Sigmoid colon (tissue), 7 donors: ENCODE data around the gene PRXL2B. TPM values are rescaled to one million over a fixed set of nuclear protein-coding genes. Genes with fewer than 3 reads are reported as not detected.
"Not testable (repeated sequence)": the region's sequence is repeated elsewhere in the genome, so short reads cannot be mapped to it uniquely, and the experiment has no call there.

Source experiments
- DNase-seq: peaks from one replicate; pipeline ENCODE4 v3.0.0-alpha.2; 2019
- H3K27ac ChIP-seq, 4 donors: fragments of 200-600 bp; sonication (generic); one replicate each; pipeline ENCODE4 v1.5.1; 2016 to 2019; ENCODE audit warnings: mild to moderate bottlenecking in 1 of 4
- H3K27me3 ChIP-seq, 3 donors: fragments of 200-600 bp; sonication (generic); one replicate each; pipeline ENCODE4 v1.5.1; 2019; ENCODE audit warnings: mild to moderate bottlenecking in 1 of 3
- H3K36me3 ChIP-seq, 4 donors: fragments of 200-600 bp; sonication (generic); one replicate each; pipeline ENCODE4 v1.5.1; 2016 to 2019
- H3K4me1 ChIP-seq, 4 donors: fragments of 200-600 bp; sonication (generic); one replicate each; pipeline ENCODE4 v1.5.1; 2017 to 2019
- H3K4me3 ChIP-seq, 4 donors: fragments of 200-600 bp; sonication (generic); one replicate each; pipeline ENCODE4 v1.5.1; 2017 to 2019; ENCODE audit warnings: mild to moderate bottlenecking in 2 of 4, moderate library complexity in 1 of 4
- H3K9me3 ChIP-seq, 4 donors: fragments of 200-600 bp in 3 of 4; sonication (generic) in 3 of 4; one replicate each; pipeline versions ENCODE4 v1.5.1 to v1.6.1; 2013 to 2019
- EP300 ChIP-seq, 4 donors: sonication (generic); formaldehyde crosslinking; IDR thresholded peaks; one replicate each; pipeline ENCODE4 v1.6.1; 2017; ENCODE audit warnings: antibody characterized with exemption in 4 of 4
- POLR2A ChIP-seq, 2 donors: fragments of 450-650 bp; IDR thresholded peaks; one replicate each; pipeline ENCODE4 v1.6.1; 2016; ENCODE audit warnings: antibody characterized with exemption in 2 of 2, mild to moderate bottlenecking in 2 of 2, moderate library complexity in 2 of 2
- POLR2AphosphoS5 ChIP-seq, 4 donors: sonication (generic); formaldehyde crosslinking; IDR thresholded peaks; one replicate each; pipeline ENCODE4 v1.6.1; 2017; ENCODE audit warnings: antibody characterized with exemption in 4 of 4
- WGBS, 2 donors: extraction: QIAGEN DNeasy Blood & Tissue Kit; methylation state at CpG; one replicate each; pipeline ENCODE4 v1.1.7; 2013; 5-methylcytosine and 5-hydroxymethylcytosine counted together
- intact Hi-C: fragments of 100-400 bp; cut with DNase I; formaldehyde crosslinking; loops from one replicate; pipeline ENCODE4 v1.15.1; 2023
- polyA plus RNA-seq, 3 donors: library from polyadenylated mRNA; stranded (reverse); fragments of 200-250 nt; gene quantifications; one replicate each; pipeline ENCODE4 v1.2.3, GENCODE V29; 2013
- total RNA-seq, 4 donors: library from RNA; depleted of rRNA; stranded (reverse); fragments of >200 nt; gene quantifications; one replicate each; pipeline ENCODE4 v1.1.0, GENCODE V29; 2016
- TF ChIP-seq, protein P1 (sequence below), 4 experiments: fragments of 450-650 bp in 3 of 4; fragments of 200-600 bp in 1 of 4; IDR thresholded peaks; one replicate each; pipeline ENCODE4 v1.5.1; 2016 to 2019; ENCODE audit warnings: antibody characterized with exemption in 4 of 4, mild to moderate bottlenecking in 3 of 4, moderate library complexity in 2 of 4
- donor health status: healthy with polysubstance abuse.
- donor health status: Bipolar disorder and iron deficiency.
- donor health status: healthy.

Gene PRXL2B
- total and polyA plus RNA-seq, 7 donors, result 8.6 to 53.2 (median 18.2) TPM

DNA sequence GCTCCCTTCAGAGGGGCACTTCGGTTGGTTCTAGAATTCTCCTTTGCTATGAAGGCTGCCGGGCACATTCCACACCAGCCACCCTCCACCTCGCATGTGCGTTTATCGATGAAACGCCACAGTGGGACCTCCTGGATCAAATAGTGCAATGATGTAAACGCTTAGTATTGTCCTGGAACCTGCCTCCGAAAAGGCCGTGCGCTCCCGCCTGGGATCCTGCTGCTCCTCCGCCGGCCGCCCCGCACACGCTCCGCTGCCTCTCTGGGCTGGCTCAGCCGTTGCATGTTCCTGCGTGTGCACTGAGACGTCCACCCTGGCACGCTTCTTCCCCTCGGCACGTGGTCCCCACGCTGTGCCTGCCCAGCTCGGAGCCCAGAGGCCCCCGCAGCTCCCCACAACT, 34.4 kb upstream of the PRXL2B start:
- 93 to 95% methylated on average over 26 of the region's 26 CpGs for WGBS, 2 donors
- peaks cover 0 to 41% (median 36%) of the 10 kb centered on the region in 4 donors for H3K4me1 ChIP-seq
- TF ChIP-seq, protein P1, sequence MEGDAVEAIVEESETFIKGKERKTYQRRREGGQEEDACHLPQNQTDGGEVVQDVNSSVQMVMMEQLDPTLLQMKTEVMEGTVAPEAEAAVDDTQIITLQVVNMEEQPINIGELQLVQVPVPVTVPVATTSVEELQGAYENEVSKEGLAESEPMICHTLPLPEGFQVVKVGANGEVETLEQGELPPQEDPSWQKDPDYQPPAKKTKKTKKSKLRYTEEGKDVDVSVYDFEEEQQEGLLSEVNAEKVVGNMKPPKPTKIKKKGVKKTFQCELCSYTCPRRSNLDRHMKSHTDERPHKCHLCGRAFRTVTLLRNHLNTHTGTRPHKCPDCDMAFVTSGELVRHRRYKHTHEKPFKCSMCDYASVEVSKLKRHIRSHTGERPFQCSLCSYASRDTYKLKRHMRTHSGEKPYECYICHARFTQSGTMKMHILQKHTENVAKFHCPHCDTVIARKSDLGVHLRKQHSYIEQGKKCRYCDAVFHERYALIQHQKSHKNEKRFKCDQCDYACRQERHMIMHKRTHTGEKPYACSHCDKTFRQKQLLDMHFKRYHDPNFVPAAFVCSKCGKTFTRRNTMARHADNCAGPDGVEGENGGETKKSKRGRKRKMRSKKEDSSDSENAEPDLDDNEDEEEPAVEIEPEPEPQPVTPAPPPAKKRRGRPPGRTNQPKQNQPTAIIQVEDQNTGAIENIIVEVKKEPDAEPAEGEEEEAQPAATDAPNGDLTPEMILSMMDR (IDR thresholded peaks at IDR 0.05), result no peak
- TF ChIP-seq POLR2AphosphoS5 (IDR thresholded peaks at IDR 0.05) (no peak), POLR2A (IDR thresholded peaks at IDR 0.05) (no peak), EP300 (IDR thresholded peaks at IDR 0.05) (no peak)
- peaks cover under 1 to 12% (median 3%) of the 10 kb centered on the region in 3 donors for H3K27me3 ChIP-seq
- H3K27ac ChIP-seq, result no peak overlapping the region
- intact Hi-C loops, result loop anchor here (10.0 kb wide), 1 partner anchor 93 kb away; no protein-coding TSS in a partner anchor
- no peaks in the 10 kb centered on the region for H3K36me3 ChIP-seq
- no peak for DNase-seq
- no peaks in the 10 kb centered on the region for H3K9me3 ChIP-seq
- H3K4me3 ChIP-seq, result no peak overlapping the region

- intact Hi-C loops, result loop anchor here (10.0 kb wide), 1 partner anchor 92 kb away; no protein-coding TSS in a partner anchor
- H3K4me1 ChIP-seq, result peaks cover 0 to 41% (median 37%) of the 10 kb centered on the region in 4 donors
- 76 to 84% methylated on average over 8 of the region's 9 CpGs for WGBS, 2 donors
- not testable (repeated sequence) for H3K4me3 ChIP-seq, H3K27me3 ChIP-seq, H3K27ac ChIP-seq, H3K36me3 ChIP-seq, H3K9me3 ChIP-seq, DNase-seq
Observed at GRCh38 chr1:2553076-2553475, 33.5 kb upstream of the PRXL2B start.

GRCh38 chr1:2553871-2554620, 32.5 kb upstream of the PRXL2B start:
- no peak for DNase-seq
- Histone ChIP-seq H3K4me1 (peaks cover 0 to 39% (median 38%) of the 10 kb centered on the region in 4 donors), H3K36me3 (peaks cover 0 to 14% (median 5%) of the 10 kb centered on the region in 4 donors), H3K9me3 (no peaks in the 10 kb centered on the region), H3K27ac (peak overlapping the region in 1 of 4 donors; percentile 87), H3K27me3 (peaks cover 0 to 5% (median 0%) of the 10 kb centered on the region in 3 donors), H3K4me3 (no peak overlapping the region)
- TF ChIP-seq POLR2AphosphoS5 (IDR thresholded peaks at IDR 0.05) (no peak), POLR2A (IDR thresholded peaks at IDR 0.05) (no peak), EP300 (IDR thresholded peaks at IDR 0.05) (no peak)
- TF ChIP-seq, protein P1 (IDR thresholded peaks at IDR 0.05), result no peak
- 88% methylated on average over 30 of the region's 30 CpGs for WGBS, 2 donors
- intact Hi-C loops, result loop anchor here (10.0 kb wide), 1 partner anchor 91 kb away; no protein-coding TSS in a partner anchor

GRCh38 chr1:2554621-2555387, 31.8 kb upstream of the PRXL2B start:
- Histone ChIP-seq H3K36me3 (peaks cover 5 to 21% (median 6%) of the 10 kb centered on the region in 4 donors), H3K4me3 (peak overlapping the region in 3 of 4 donors; percentile 63 to 68 (median 66)), H3K27me3 (peaks cover 0 to 5% (median 0%) of the 10 kb centered on the region in 3 donors), H3K4me1 (peaks cover 0 to 35% (median 34%) of the 10 kb centered on the region in 4 donors), H3K27ac (peak overlapping the region; percentile 83 to 91 (median 89)), H3K9me3 (no peaks in the 10 kb centered on the region)
- intact Hi-C loops, result loop anchor here (10.0 kb wide), 1 partner anchor 90 kb away; no protein-coding TSS in a partner anchor
- WGBS, 2 donors, result 30 to 40% methylated on average over 19 of the region's 19 CpGs
- TF ChIP-seq POLR2A (IDR thresholded peaks at IDR 0.05), result no peak
- TF ChIP-seq, protein P1 (IDR thresholded peaks at IDR 0.05), result peak in 3 of 4 experiments; percentile 10 to 17 (median 14)
- DNase-seq, result no peak
